HUES48 (cell line): ENCODE measurements around the gene C1orf52.
A peak's percentile ranks its signal among the peaks of the same experiment; 100 is the strongest.

Experiments
- H3K27ac ChIP-seq: one replicate; pipeline ENCODE4 v1.7.0; 2013; ENCODE audit warnings: low read depth, low read length, inconsistent platforms
- H3K27me3 ChIP-seq: 2 replicates; pipeline ENCODE4 v1.6.1; 2013; ENCODE audit warnings: mild to moderate bottlenecking, low read length; ENCODE audit not compliant: control insufficient read depth, insufficient read depth
- H3K36me3 ChIP-seq: 2 replicates; pipeline ENCODE4 v1.6.1; 2013; ENCODE audit warnings: low read length; ENCODE audit not compliant: control insufficient read depth, insufficient read depth
- H3K4me1 ChIP-seq: 2 replicates; pipeline ENCODE4 v1.6.1; 2013; ENCODE audit warnings: mild to moderate bottlenecking, low read length; ENCODE audit not compliant: control insufficient read depth, insufficient read depth
- H3K4me3 ChIP-seq: 2 replicates; pipeline ENCODE4 v1.5.1; 2013; ENCODE audit warnings: mild to moderate bottlenecking, low read depth, low read length
- H3K9ac ChIP-seq: 2 replicates; pipeline ENCODE4 v1.6.1; 2013; ENCODE audit warnings: mild to moderate bottlenecking, low read depth, low read length, moderate library complexity
- H3K9me3 ChIP-seq: 2 replicates; pipeline ENCODE4 v1.6.1; 2013; ENCODE audit warnings: low read length; ENCODE audit not compliant: control insufficient read depth, insufficient read depth

The C1orf52 gene

GRCh38 chr1:85208488-85208887 lies 51.0 kb downstream of the C1orf52 start:
- no peak overlapping the region for H3K4me3 ChIP-seq
- peaks cover 13% of the 10 kb centered on the region; the same call in 1 of the 2 replicates for H3K4me1 ChIP-seq
- no peaks in the 10 kb centered on the region for H3K27me3 ChIP-seq
- no peaks in the 10 kb centered on the region for H3K36me3 ChIP-seq
- no peak overlapping the region for H3K9ac ChIP-seq
- no peaks in the 10 kb centered on the region for H3K9me3 ChIP-seq
- no peak overlapping the region for H3K27ac ChIP-seq

- Histone ChIP-seq H3K4me1 (peaks cover 29% of the 10 kb centered on the region), H3K4me3 (no peak overlapping the region), H3K9ac (no peak overlapping the region), H3K27me3 (no peaks in the 10 kb centered on the region), H3K27ac (no peak overlapping the region), H3K9me3 (no peaks in the 10 kb centered on the region), H3K36me3 (no peaks in the 10 kb centered on the region)
These were observed 55.8 kb downstream of the C1orf52 start for GRCh38 chr1:85203573-85204171.

GRCh38 chr1:85202864-85203255 lies 56.6 kb downstream of the C1orf52 start:
- H3K9ac ChIP-seq: no peak overlapping the region
- H3K27ac ChIP-seq: no peak overlapping the region
- H3K36me3 ChIP-seq: no peaks in the 10 kb centered on the region
- peaks cover 31% of the 10 kb centered on the region for H3K4me1 ChIP-seq
- H3K9me3 ChIP-seq: no peaks in the 10 kb centered on the region
- peak overlapping the region; percentile 96 for H3K4me3 ChIP-seq
- no peaks in the 10 kb centered on the region for H3K27me3 ChIP-seq

- no peaks in the 10 kb centered on the region for H3K27me3 ChIP-seq
- H3K27ac ChIP-seq: peak overlapping the region; percentile 98
These were observed 57.2 kb downstream of the C1orf52 start for GRCh38 chr1:85202092-85202863.

GRCh38 chr1:85201340-85202091 lies 57.9 kb downstream of the C1orf52 start:
- H3K36me3 ChIP-seq: no peaks in the 10 kb centered on the region
- peak overlapping the region; percentile 79 for H3K9ac ChIP-seq
- peak overlapping the region; percentile 98 for H3K27ac ChIP-seq
- H3K4me1 ChIP-seq: peaks cover 28% of the 10 kb centered on the region
- H3K27me3 ChIP-seq: no peaks in the 10 kb centered on the region
- no peaks in the 10 kb centered on the region for H3K9me3 ChIP-seq
- H3K4me3 ChIP-seq: peak overlapping the region; percentile 96

More at GRCh38 chr1:85202092-85202863, 57.2 kb downstream of the C1orf52 start:
- Histone ChIP-seq H3K4me3 (peak overlapping the region; percentile 96), H3K9ac (peak overlapping the region; percentile 79), H3K4me1 (peaks cover 30% of the 10 kb centered on the region), H3K9me3 (no peaks in the 10 kb centered on the region), H3K36me3 (no peaks in the 10 kb centered on the region)

GRCh38 chr1:85200463-85201339 lies 58.8 kb downstream of the C1orf52 start, which contains the start of gene SYDE2:
Gene SYDE2 (minus strand): TSS chr1:85201016. CDS start chr1:85200996, 20 bp downstream.
- Histone ChIP-seq H3K4me1 (peaks cover 28% of the 10 kb centered on the region), H3K9me3 (no peaks in the 10 kb centered on the region), H3K27me3 (no peaks in the 10 kb centered on the region), H3K27ac (peak within 1 kb of the TSS; percentile 98), H3K9ac (peak within 1 kb of the TSS; percentile 79), H3K36me3 (no peaks in the 10 kb centered on the region), H3K4me3 (peak within 1 kb of the TSS; percentile 96)
